ENCODE data around the gene RCOR1.

GRCh38 chr14:102622262-102622885 is 29.9 kb downstream of the RCOR1 start:
- TF ChIP-seq CTCF (IDR thresholded peaks at IDR 0.05) (no peak), ZFX (IDR thresholded peaks at IDR 0.05; ENCODE audit: borderline replicate concordance) (no peak)
